Heart left ventricle (tissue), 16 donors: ENCODE results near the gene TRIM24. TPM values are rescaled to one million over a fixed set of nuclear protein-coding genes. Genes with fewer than 3 reads are reported as not detected.

ENCODE experiments used
- ATAC-seq, 4 donors: fragments of 200-7000 bp; cut with Tn5 transposase; one replicate each; pipeline ENCODE4 v1.9.1; 2020 to 2022; ENCODE audit warnings: moderate library complexity in 4 of 4, mild to moderate bottlenecking in 3 of 4, moderate number of reproducible peaks in 1 of 4
- DNase-seq, 5 donors: peaks; one replicate each; pipeline ENCODE4 v3.0.0-alpha.2; 2020
- H3K27ac ChIP-seq, 12 donors: fragments of 200-600 bp; sonication (generic) in 4 of 12; one replicate each; pipeline versions ENCODE4 v1.5.0 to v1.8.0; 2016 to 2022; ENCODE audit warnings: mild to moderate bottlenecking in 2 of 12
- H3K27me3 ChIP-seq, 9 donors: fragments of 200-600 bp; sonication (generic) in 2 of 9; one replicate each; pipeline versions ENCODE4 v1.5.1 to v1.8.0; 2016 to 2022; ENCODE audit warnings: mild to moderate bottlenecking in 3 of 9
- H3K36me3 ChIP-seq, 9 donors: fragments of 200-600 bp; sonication (generic) in 2 of 9; one replicate each; pipeline versions ENCODE4 v1.5.0 to v1.8.0; 2018 to 2022; ENCODE audit warnings: mild to moderate bottlenecking in 2 of 9
- H3K4me1 ChIP-seq, 12 donors: fragments of 200-600 bp; sonication (generic) in 4 of 12; one replicate each; pipeline versions ENCODE4 v1.5.0 to v1.8.0; 2016 to 2022; ENCODE audit warnings: mild to moderate bottlenecking in 3 of 12
- H3K4me3 ChIP-seq, 12 donors: fragments of 200-600 bp; sonication (generic) in 4 of 12; one replicate each; pipeline versions ENCODE4 v1.5.0 to v1.8.0; 2017 to 2022; ENCODE audit warnings: mild to moderate bottlenecking in 9 of 12, moderate library complexity in 4 of 12
- H3K9me3 ChIP-seq, 12 donors: fragments of 200-600 bp; sonication (generic) in 4 of 12; one replicate each; pipeline versions ENCODE4 v1.5.0 to v1.8.0; 2016 to 2022; ENCODE audit warnings: mild to moderate bottlenecking in 1 of 12
- CTCF ChIP-seq, 12 donors: fragments of 200-600 bp; sonication (generic) in 4 of 12; IDR thresholded peaks; one replicate each; pipeline versions ENCODE4 v1.5.0 to v1.8.0; 2018 to 2022; ENCODE audit warnings: antibody characterized with exemption in 12 of 12, mild to moderate bottlenecking in 5 of 12
- POLR2A ChIP-seq, 2 donors: fragments of 450-650 bp; IDR thresholded peaks; one replicate each; pipeline ENCODE4 v1.6.1; 2017; ENCODE audit warnings: antibody characterized with exemption in 2 of 2, mild to moderate bottlenecking in 2 of 2, moderate library complexity in 2 of 2
- WGBS, 4 donors: extraction: QIAGEN DNeasy Blood & Tissue Kit in 2 of 4; methylation state at CpG; one replicate each; pipeline versions ENCODE4 v1.1.5 to v1.1.7; 2013 to 2018; 5-methylcytosine and 5-hydroxymethylcytosine counted together
- intact Hi-C, 10 donors: fragments of 100-400 bp; cut with DNase I; formaldehyde crosslinking; loops; one replicate each; pipeline versions ENCODE4 v1.11.1 to v1.14.2; 2022
- polyA plus RNA-seq, 2 donors: library from polyadenylated mRNA; stranded (reverse); fragments of 200-250 nt; gene quantifications; one replicate each; pipeline ENCODE4 v1.2.3, GENCODE V29; 2013
- total RNA-seq, 9 donors: library from RNA; depleted of rRNA in 2 of 9; stranded (reverse); fragments of >200 nt in 2 of 9; fragmentation: NEBNext Ultra II Directional in 3 of 9; extraction: Animal tissue kit (Norgen Biotek cat#: 25700) in 3 of 9; gene quantifications; one replicate each; pipeline versions ENCODE4 v1.1.0 to v1.2.4, GENCODE V29; 2016 to 2023
- donor health status: ischemic (EF 13 %, LVEDD 7.1; RV severe dilation, severe dysfunction).
- donor health status: healthy with polysubstance abuse.
- donor health status: DM: no; HTN: yes; CAD: no.
- donor health status: DM: no; HTN: no; CAD: no.
- donor health status: ischemic (EF 25% LVEDD 6.9; RV normal size, moderate dysfunction).
- donor health status: ischemic (EF 25% LVEDD 5.7; RV mildly dilated, moderate dysfunction).
- donor health status: healthy.
- donor health status: DM: yes; HTN: yes; CAD: no.
- donor health status: ischemic (EF 35%, LVEDD 5.7; RV mildly dilated, moderate dysfunction).
- donor health status: nonischemic (EF 11% LVEDD 7.7; RV severe dilation, severe dysfunction).
- donor health status: DM: yes; HTN: yes; CAD: no.
- donor health status: PGD.
- donor health status: ischemic (EF 29% LVEDD 5.4; RV normal size, mild dysfunction).
- donor health status: nonischemic (EF 23%, LVEDD 6.1; RV moderate dilation, normal function).

TRIM24 gene
- total and polyA plus RNA-seq, 11 donors = 9.0 to 27.2 (median 16.8) TPM

GRCh38 chr7:138519061-138519798, 59.2 kb downstream of the TRIM24 start:
- DNase-seq = no peak
- ATAC-seq = no peak
- intact Hi-C loops = loop anchor here in 1 of 10 donors (10.0 kb wide), 1 partner anchor 54 kb away; the partner anchor contains the start of gene TRIM24
- TF ChIP-seq CTCF (IDR thresholded peaks at IDR 0.05) (no peak), POLR2A (IDR thresholded peaks at IDR 0.05) (no peak)
- H3K27me3 ChIP-seq = no peaks in the 10 kb centered on the region
- 86 to 94% (median 93%) methylated on average over 4 of the region's 4 CpGs for WGBS, 4 donors
- no peaks in the 10 kb centered on the region for H3K9me3 ChIP-seq
- H3K4me3 ChIP-seq = no peak overlapping the region
- H3K36me3 ChIP-seq = peaks cover 0 to 68% (median 43%) of the 10 kb centered on the region in 9 donors
- H3K4me1 ChIP-seq = peaks cover 0 to 6% (median 0%) of the 10 kb centered on the region in 12 donors
- no peak overlapping the region for H3K27ac ChIP-seq

GRCh38 chr7:138520742-138521141, 60.7 kb downstream of the TRIM24 start:
- no peak for ATAC-seq
- Histone ChIP-seq H3K4me3 (no peak overlapping the region), H3K36me3 (peaks cover 0 to 72% (median 51%) of the 10 kb centered on the region in 9 donors), H3K27ac (no peak overlapping the region), H3K9me3 (peaks cover 0 to 10% (median 0%) of the 10 kb centered on the region in 12 donors), H3K27me3 (no peaks in the 10 kb centered on the region), H3K4me1 (no peaks in the 10 kb centered on the region)
- 93 to 98% (median 96%) methylated on average over 4 of the region's 4 CpGs for WGBS, 4 donors
- DNase-seq = no peak
- intact Hi-C loops = no loop called here
- TF ChIP-seq POLR2A (IDR thresholded peaks at IDR 0.05) (no peak), CTCF (IDR thresholded peaks at IDR 0.05) (no peak)

- H3K4me1 ChIP-seq = no peaks in the 10 kb centered on the region
- no peaks in the 10 kb centered on the region for H3K27me3 ChIP-seq
- intact Hi-C loops = no loop called here
- H3K36me3 ChIP-seq = peaks cover 0 to 72% (median 51%) of the 10 kb centered on the region in 9 donors
- DNase-seq (no peak), ATAC-seq (no peak)
- TF ChIP-seq POLR2A (IDR thresholded peaks at IDR 0.05) (no peak), CTCF (IDR thresholded peaks at IDR 0.05) (no peak)
- H3K27ac ChIP-seq = no peak overlapping the region
- H3K9me3 ChIP-seq = peaks cover 0 to 22% (median 7%) of the 10 kb centered on the region in 12 donors
- WGBS, 4 donors = 94 to 99% (median 97%) methylated on average over 7 of the region's 7 CpGs
- no peak overlapping the region for H3K4me3 ChIP-seq
These were observed 61.9 kb downstream of the TRIM24 start for GRCh38 chr7:138521837-138522461.

GRCh38 chr7:138524259-138524658, 64.2 kb downstream of the TRIM24 start:
- no peak for DNase-seq
- no peak overlapping the region for H3K27ac ChIP-seq
- 90 to 98% (median 94%) methylated on average over 2 of the region's 2 CpGs for WGBS, 4 donors
- no peaks in the 10 kb centered on the region for H3K27me3 ChIP-seq
- TF ChIP-seq CTCF (IDR thresholded peaks at IDR 0.05) = no peak
- no peak for TF ChIP-seq POLR2A (IDR thresholded peaks at IDR 0.05)
- intact Hi-C loops = no loop called here
- peaks cover 0 to 2% (median 0%) of the 10 kb centered on the region in 12 donors for H3K4me1 ChIP-seq
- peaks cover 0 to 42% (median 23%) of the 10 kb centered on the region in 12 donors for H3K9me3 ChIP-seq
- peaks cover 0 to 71% (median 40%) of the 10 kb centered on the region in 9 donors for H3K36me3 ChIP-seq
- no peak overlapping the region for H3K4me3 ChIP-seq
- ATAC-seq = no peak
